HG03095 (cell line): ENCODE results near the gene CSKMT.

Experiments used
- ATAC-seq: cut with Tn5 transposase; IDR thresholded peaks from one replicate; pipeline ENCODE4 v1.9.1; 2021; ENCODE audit warnings: moderate library complexity; ENCODE audit not compliant: unreplicated experiment

The CSKMT gene

GRCh38 chr11:62715150-62716130 lies 50.3 kb downstream of the CSKMT start:
- ATAC-seq: no peak

GRCh38 chr11:62716206-62716605 lies 51.1 kb downstream of the CSKMT start:
- no peak for ATAC-seq

GRCh38 chr11:62716816-62717215 lies 51.7 kb downstream of the CSKMT start:
- ATAC-seq: no peak
